GM18519 (cell line): Measurements from ENCODE around the gene BCL2L2.

Experiments used
- ATAC-seq: cut with Tn5 transposase; IDR thresholded peaks from one replicate; pipeline ENCODE4 v1.9.1; 2021; ENCODE audit warnings: mild to moderate bottlenecking, moderate library complexity; ENCODE audit not compliant: unreplicated experiment, low FRiP score

BCL2L2 gene

GRCh38 chr14:23299211-23299957, 7.2 kb upstream of the BCL2L2 start:
- no peak for ATAC-seq

DNA sequence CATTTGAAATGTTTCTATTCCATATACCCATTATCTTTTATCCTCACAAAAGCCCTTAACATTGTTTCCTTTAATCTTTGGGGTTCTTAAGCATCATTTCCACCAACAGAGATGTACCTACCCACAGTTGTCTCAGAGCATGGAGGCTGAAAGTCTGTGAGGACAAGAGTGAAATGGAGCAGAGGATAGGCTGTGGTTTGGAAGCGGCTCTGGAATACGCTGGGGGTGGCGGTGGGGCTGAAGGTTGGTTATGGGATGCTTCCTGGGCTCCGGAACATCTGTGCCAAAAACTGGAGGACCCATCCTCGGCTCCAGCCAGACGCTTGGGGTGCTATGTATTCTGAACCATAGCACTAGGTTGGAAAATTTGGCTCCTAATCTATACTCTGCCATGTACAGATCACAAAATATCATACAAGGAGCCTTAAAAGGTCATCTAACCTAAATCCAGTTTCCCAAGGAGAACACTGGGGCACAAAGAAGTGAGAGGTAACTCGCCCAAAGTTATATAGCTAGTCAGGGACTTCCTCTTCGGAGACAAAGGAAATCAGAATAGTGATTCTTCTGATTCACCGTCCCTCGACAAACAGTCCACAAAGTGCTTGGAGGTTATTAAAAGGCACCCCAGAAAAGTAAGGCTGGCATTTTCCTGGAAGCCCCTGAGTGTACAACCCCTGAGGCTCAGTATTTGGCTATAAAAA, 6.5 kb upstream of the BCL2L2 start:
- ATAC-seq: no peak

GRCh38 chr14:23300687-23301223, 5.9 kb upstream of the BCL2L2 start:
- no peak for ATAC-seq

- ATAC-seq: peak; percentile 62
Observed at GRCh38 chr14:23301288-23301968, 5.2 kb upstream of the BCL2L2 start.

DNA sequence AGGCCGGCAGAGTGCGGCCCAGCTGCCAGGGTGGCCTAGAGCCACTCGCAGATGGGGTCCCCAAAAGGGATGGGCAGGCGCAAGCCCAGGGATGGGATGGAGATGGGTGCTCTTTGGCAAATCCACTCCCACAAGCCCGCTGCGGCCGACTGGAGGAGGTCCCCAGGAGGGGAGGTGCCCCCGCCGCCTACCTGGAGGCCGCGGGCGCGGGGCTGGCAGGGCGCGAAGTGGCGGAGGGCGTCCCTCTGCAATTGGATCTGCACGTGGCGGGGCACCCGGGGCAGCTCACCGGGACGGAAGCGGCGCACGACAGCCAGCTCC, 4.7 kb upstream of the BCL2L2 start:
- peak; percentile 1 for ATAC-seq

GRCh38 chr14:23302290-23303225, 4.1 kb upstream of the BCL2L2 start, which contains the start of gene PPP1R3E:
Gene PPP1R3E, minus strand, starts transcription at chr14:23302859. Its CDS starts 283 bp downstream, at chr14:23302576.
- ATAC-seq: peak; percentile 10

DNA sequence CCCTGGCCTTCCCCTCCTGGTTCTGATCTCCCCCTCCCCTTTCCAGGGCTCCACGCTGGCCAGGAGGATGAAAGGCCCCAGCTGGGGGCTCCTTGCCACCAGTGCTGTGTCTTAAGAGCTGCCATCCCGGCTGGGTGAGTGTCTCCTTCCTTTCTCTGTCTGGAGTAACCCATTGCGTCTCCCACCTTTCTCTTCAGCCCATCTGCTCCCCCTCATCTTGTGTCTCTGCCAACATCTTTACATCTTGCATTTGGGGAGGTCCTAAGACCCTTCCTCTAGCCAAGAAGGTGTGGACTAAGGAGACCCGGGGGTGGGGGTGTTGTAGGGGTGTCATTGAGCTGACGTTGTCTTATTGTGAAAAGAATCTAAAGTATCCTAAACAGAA, 505 bp downstream of the BCL2L2 start:
- no peak for ATAC-seq

DNA sequence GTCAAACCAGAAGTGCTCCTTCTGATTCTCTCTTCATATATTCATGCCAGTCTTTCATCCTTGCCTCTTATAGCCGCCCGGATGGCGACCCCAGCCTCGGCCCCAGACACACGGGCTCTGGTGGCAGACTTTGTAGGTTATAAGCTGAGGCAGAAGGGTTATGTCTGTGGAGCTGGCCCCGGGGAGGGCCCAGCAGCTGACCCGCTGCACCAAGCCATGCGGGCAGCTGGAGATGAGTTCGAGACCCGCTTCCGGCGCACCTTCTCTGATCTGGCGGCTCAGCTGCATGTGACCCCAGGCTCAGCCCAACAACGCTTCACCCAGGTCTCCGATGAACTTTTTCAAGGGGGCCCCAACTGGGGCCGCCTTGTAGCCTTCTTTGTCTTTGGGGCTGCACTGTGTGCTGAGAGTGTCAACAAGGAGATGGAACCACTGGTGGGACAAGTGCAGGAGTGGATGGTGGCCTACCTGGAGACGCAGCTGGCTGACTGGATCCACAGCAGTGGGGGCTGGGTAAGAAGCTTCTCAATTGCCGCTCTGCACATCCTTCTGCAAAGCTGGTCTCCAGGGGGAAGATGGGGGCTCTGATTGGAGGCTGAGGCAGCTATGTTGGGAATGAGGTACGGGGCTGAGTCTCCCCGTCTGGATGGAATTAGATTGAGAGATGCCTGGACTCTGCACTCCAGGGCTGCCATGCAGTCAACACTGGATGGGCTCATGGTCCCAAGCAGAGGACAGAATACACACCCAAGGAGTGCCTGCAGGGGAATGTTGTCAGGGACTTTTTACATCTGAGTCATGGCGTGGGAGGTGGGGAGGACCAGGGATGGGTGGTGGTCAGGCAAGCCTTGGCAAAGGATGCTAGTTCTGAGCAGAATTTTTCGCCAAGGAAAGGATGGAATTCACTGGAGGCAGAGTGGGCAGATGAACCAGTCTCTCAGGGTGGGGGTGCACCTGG, 1.3 kb downstream of the BCL2L2 start:
- ATAC-seq: no peak

DNA sequence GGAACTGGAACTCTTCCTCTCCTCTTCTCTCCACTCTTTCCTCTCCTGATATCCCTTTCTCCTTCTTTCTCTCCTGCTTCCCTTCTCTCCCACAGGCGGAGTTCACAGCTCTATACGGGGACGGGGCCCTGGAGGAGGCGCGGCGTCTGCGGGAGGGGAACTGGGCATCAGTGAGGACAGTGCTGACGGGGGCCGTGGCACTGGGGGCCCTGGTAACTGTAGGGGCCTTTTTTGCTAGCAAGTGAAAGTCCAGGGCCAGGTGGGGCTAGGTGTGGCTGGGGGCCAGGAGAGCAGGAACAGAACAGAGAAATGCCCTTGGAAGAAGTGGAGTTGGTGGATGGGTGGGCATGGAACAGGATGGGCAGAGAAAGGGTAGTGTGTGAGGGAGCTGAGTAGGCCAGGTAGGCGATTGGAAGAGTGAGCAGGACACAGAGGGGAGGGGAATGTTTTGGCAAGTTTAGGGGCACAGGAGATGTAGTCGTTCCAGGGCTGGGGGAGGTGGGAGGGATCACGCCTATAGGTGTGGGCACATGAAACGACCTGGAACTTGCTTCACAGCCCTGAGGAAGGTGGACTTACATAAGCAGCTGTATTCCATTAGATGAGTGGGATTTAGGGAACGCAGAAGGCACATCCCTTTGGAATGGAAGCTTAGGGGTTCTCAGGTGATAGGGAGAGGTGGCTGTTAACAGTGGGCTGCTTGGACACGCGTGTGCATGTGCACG, 2.2 kb downstream of the BCL2L2 start:
- no peak for ATAC-seq

GRCh38 chr14:23310546-23310945, 3.9 kb downstream of the BCL2L2 start:
- no peak for ATAC-seq

GRCh38 chr14:23316300-23316699, 9.7 kb downstream of the BCL2L2 start:
- ATAC-seq: no peak

- no peak for ATAC-seq
Observed at GRCh38 chr14:23319746-23320583, 13.3 kb downstream of the BCL2L2 start.

GRCh38 chr14:23320584-23321571, 14.2 kb downstream of the BCL2L2 start, which contains the start of gene PABPN1:
Gene PABPN1, plus strand, starts transcription at chr14:23321457. Its CDS starts 13 bp downstream, at chr14:23321470.
- peak; percentile 83 for ATAC-seq

- ATAC-seq: peak; percentile 1
Observed at GRCh38 chr14:23321572-23322547, 15.2 kb downstream of the BCL2L2 start.
